GM19238 (cell line): ENCODE data around the gene PSMB3.

ENCODE experiments used
- DNase-seq: peaks from one replicate; pipeline ENCODE4 v3.0.0; 2011; ENCODE audit warnings: low spot score; ENCODE audit not compliant: insufficient read length

The PSMB3 gene

DNA sequence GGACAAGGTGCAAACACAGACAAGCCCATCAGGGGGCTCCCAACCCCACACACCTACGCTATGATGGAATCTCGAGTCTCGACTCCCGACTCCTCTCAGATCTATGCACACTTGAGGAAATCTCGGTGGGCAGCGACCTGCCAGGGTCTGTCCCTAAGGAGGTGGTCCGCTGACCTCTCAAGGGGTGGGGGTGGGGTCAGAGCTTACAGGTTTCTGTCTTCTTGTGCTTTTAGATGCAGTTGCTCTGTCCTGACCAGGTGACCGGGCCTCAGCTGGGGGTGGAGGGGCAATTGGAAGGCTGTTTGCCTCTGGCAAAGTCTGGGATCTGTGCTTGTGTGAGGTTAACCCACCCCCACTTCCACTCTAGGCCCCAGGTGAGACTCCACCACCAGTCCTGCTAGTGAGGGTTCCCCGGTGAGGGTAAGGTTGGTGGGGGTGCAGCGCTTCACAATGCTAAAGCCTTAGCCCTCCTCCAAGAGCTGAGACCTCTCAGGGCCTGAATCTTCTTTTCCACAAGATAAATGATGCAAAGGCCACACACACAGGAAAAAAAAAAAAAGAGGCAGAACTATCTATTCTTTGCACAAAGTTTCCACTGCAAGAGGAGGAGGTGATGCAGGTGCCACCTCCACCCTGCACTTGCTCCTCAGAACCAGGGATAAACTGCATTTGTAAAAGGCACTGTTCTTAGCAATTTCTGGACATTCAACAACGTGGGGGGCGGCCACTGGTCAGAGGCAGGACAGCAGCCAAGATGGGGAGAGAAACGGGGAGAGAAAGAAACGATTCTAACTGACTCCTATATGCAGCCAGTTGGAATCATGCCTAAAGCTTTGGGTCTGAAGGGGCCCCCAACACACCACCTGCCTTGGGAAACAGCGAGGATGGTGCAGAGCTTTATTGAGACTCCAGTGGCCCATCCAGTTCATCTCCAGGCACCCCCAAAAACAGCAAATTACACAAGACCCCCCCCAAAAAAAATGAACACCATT is 18.3 kb upstream of the PSMB3 start:
- no peak for DNase-seq

DNA sequence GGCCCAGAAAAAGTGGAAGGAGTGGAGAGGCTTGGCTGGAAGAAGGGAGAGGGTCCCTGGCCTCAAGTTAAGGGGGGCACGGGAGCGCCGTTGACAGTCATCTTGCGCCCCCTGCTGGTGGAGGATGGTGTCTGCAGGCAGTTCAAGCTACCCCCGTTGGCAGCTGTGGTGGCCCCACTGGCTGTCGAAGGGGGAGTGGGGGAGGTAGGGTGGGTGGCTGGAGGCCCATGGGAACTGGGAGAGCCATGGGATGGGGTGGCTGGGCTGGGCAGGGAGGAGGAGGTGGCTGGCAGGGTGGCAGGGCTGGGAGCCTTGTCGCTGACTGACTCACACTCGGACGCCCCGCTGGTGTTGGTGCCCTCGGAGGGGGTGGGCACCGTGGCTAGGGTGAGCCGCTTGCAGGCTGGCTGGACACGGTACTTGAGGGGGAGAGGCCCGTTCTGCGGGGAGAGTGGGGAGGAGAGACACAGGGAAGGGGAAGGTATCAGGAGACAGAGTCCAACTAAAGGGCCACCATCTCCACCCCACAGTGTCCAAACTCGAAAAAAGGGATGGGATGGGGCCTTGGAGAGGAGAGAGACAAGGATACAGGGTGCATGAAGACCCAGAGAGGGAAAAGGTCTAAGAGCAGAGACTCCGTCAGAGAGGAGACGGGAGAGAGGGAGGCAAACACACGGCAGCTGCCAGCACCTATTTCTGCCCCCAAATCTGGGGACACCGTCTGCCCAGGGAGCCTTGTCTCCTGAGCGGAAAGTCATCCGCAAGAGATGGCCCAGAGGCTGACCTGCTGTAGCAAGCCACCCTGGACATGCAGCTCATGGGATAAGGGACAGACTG is 17.2 kb upstream of the PSMB3 start:
- DNase-seq = peak; percentile 81

DNA sequence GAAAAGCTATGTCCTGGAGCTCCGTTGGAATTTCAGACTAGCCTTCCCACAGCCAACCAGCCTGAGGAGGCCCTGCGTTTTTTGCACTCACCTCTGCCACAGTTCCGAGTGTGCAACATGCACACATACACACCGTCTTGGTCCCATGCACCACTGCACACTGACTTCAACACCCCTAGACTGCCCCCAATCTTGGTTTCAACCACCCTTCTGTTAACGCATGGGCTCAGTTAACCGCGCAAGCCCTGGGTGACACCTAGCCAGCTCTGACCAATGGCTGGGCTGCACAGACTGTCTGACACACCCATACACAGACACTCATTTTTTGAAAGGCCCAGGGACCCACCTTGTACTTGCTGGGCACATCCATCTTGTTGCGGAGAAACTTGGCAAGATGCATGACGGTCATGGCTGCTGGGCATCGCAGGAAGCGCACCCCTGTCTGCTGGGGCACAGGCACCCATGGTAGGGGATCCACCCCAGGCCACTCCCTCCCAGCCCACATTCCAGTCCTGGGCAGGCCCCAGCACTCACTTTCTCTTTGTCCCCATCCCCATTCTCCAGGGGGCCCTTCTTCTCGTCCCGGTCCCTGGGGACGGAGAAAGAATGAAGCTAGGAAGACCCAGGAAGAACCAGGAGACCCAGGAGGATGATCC is 14.4 kb upstream of the PSMB3 start:
- no peak for DNase-seq

DNA sequence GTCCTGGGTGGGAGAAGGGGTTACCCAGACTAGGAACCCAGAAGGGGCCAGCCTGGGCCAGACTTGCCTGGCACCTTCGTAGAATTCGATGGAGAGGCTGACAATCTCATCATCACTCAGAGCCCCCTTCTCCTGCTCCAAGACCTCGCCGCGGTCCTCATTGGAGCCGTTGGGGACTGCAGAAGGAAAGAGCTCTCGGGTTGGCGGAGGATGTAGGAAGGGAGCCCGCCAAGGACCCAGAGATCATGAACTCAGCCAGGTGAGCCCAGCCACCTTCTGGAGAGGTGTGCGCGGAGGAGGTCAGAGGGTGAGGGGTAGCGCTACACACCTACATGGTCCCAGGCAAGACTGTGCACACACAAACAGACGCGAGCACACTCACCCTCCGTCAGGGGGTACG is 13.9 kb upstream of the PSMB3 start:
- no peak for DNase-seq

DNA sequence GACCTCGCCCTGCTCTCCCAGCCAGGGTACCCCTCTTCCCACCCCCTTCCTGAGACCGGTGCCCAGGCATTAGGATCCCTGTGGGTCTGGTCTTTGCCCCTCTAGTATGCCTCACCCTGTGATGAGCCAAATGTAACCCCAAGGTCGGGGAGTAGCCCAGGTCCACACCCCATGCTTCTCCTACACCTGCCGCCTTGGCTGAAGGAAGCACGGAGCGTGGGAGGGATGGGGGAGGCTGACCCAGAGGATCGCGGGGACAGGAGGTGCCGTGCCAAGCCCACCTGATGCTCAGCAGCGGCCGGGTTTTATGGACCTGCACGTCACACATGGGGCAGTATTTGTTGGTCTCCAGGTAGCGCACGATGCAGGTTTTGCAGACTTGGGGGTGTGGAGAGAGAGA is 13.2 kb upstream of the PSMB3 start:
- DNase-seq = no peak

DNA sequence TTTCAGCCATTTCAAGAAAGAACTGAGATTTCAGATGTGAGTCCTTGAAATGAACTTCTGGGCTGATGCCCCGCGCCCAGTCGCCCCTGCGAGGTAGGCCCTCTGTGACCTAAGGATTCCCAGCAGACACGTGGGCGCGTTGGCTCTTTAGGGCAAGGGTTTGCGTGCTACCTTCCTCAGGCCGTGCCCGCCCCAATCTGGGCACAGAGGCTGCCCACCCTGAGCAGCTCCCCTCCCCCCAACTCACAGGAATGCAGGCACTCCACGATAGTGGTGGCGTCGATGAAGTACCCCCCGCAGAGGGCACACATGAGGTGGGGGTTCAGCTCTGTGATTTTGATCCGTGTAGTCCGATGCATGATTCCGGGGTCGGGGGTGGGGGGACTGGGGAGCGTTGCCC is 12.5 kb upstream of the PSMB3 start:
- no peak for DNase-seq

DNA sequence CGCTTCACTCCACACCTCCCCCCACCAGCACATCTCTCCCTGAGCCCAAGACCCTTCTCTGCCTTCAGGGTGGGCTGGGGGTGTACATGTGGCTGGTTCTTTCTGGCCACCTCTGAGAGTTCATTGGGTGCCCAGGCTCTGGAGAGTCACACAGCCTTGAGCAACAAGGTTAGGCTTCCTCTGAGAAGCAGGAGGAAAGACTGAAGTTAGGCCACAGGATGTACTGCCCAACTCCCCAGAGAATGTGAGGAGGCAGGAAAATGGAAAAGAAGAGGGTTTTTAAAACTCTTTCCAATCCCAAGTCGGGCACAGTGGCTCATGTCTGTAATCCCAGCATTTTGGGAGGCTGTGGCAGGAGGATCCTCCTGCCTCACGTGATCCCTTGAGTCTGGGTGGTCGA is 11.7 kb upstream of the PSMB3 start:
- no peak for DNase-seq

DNA sequence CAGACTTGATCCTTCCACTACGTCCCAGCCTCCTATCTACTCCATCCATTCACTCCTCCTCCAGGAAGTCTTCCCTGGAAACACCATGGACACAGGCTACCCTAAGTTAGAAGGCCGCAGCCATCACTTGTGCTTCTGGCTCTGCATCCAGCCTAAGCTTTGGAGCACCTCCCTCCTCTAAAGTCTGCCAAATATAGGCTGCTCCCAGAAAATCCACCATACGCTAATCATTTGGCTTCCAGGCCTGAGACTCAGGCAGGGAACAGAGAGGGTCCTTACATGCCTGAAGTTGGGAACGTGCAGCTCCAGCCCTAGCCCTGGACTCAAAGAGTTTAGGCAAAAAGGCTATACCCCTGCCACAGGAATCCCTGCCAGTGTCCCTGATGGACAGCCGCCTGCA is 11.1 kb upstream of the PSMB3 start:
- no peak for DNase-seq

DNA sequence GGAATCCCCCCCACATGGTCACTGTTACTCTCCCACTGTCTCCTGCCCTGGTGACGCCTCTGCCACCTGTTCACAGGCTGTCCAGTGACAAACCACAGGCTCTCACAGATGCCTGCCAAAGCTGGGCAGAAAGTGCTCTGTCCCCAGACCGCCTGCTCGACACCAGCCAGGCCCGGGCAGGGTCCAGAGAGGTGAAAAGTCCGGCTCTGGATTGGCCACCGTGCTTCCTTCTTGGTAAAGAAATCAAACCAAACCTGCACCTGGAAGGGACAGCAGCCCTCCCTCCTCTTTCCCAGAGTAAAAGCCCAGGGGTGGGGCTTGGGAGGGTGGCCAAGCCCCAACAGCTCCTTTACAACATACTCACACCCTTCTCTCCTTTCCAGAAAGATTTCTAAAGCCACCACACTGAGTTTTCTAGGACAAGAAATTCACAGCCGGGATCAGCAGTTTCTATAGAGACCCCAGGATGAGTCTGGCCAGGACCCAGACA is 10.6 kb upstream of the PSMB3 start:
- no peak for DNase-seq

DNA sequence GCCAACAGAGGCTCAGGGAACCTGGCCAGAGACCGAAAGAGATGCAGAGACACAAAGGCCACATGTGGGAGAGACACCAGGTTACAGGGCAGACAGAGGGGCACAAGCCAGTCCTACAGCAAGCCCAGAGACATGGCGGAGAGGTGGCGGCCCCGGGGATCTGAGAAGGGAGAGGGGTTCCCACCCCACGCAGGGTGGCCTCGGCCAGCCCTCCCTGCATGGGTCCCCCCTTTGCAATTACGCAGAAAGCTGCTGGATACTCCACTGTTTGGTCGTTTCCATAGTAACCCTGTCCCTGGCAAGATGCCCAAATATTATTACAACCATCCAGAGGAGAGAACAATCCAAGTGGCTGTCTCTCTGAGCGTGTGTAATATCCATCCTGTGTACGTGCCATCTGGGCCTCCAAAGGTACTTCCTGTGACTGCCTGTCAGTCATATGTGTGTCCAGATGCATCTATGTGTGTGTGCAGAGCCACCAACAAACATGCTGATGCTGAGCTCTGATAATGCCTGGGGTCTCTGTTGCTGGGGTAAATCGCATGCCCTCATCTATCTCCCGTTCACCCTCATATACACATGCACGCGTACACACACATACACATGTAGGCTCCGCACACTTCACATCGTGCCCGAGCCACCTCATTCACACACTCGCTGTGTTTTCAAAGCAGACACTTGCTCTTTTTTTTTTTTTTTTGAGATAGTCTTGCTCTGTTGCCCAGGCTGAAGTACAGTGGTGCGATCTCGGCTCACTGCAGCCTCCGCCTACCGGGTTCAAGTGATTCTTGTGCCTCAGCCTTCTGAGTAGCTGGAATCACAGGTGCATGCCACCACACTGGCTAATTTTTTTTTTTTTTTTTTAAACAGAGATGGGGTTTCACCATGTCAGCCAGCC is 9.9 kb upstream of the PSMB3 start:
- no peak for DNase-seq

DNA sequence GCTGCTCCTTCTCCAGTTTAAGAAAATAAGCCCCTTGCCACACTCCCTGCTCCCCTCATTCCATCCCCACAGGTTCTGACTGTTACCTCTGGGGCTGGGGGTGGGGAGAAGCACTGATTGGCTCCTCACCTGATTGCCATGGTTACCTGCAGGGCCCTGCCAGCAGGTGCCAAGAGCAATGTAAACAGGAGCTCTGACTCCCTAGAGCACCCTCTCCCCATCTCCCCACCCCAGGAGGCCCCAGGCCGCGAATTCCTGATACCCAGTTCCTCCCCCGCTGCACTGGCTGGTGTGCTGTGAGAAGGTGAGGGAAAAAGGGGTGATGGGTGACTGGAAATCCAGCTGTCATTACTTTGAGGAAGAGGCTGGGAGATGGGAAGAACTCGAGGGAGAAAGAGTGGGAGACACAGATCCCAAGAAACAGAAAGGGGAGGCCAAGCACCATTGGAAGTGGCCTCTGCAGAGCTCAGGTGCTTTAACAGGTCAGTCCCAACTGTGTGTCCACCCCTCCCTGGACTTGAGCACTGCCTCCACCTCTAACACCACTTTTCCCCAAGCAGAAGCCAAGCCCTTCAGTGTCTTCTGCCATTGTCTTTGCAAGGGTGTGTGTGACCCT is 8.9 kb upstream of the PSMB3 start:
- no peak for DNase-seq

DNA sequence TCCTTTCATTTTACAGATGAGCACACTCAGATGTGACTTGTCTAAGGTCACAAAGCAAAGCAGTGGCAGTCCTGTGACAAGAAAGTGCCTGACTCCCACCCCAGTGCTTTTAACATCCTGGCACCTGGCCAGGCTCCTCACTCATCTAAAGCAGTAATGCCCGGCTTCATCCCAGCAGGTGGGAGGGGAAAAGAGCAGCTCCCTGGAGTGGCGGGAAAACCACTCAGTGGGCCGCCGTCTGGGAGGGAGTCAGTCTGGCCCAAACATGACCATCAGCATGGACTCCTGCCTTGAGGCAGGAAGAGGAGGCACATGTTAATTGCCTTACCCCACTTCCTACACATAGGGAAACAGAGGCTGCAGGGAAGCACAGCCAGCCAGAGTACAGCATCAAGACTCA is 7.0 kb upstream of the PSMB3 start:
- no peak for DNase-seq

DNA sequence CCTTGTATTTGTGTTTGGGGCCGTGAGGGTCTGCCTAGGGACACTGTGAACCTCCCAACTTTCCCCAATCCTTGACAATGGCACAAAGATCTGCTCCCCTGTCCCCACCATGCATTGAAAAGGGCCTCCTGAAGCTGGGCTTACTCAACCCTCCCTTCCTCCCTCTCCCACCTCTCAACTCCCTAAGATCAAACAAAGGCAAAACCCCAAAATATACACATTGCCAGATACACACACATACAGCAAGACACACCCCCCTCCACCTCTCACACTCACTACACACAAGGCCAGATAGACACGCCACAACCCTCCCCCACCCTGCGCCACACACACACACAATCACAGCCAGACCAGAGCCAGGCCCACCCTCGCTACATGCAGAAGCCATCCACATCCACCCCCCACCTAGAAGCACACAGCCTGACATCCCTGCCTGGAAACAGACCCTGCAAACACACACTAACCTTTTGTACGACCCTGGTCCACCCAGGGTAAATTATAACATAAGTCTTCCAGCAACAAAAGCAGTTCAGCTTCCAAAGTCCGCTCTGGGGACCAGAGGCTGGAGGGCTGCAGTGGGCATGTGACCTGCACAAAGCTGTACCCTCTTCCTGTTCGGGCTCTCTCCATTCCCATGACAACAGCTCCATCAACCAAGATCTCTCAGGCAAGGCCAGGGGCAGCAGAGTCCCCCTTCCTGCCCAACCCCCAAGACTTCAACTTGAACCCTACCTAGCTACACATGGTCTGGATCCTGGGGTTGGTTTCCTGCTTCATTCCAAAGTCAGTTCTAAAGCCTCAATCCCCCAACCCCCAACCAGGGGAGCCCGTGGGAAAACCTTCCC is 6.3 kb upstream of the PSMB3 start:
- DNase-seq = no peak

DNA sequence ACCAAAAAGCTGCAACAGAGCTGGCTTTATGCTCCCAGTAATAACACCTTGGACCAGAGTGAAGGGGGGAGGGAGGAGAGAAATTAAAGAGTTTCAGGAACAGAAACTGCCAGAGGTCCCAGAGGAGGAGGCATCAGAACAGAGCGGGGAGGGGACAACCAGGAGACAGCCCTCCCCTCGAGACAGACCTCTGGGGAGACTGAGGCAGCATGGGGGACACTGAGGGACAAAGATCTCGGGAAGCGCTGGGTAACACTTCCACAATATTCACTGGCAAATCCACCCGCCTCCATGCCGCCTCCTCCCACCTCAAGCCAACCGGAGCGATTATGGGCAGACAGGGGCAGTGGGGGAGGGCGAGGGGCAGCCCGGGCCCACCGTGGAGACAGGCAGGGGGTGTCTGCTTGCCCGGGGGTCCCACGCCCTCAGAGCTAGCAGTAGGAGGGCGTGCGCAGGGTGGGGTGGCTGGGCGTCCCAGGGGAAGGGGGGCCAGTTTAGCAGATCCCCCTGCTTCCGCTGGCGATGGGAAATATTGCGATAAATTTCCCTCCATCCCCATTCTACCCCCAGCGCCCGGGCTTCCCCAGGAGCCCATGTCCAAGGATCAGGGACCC is 5.6 kb upstream of the PSMB3 start:
- DNase-seq = no peak

DNA sequence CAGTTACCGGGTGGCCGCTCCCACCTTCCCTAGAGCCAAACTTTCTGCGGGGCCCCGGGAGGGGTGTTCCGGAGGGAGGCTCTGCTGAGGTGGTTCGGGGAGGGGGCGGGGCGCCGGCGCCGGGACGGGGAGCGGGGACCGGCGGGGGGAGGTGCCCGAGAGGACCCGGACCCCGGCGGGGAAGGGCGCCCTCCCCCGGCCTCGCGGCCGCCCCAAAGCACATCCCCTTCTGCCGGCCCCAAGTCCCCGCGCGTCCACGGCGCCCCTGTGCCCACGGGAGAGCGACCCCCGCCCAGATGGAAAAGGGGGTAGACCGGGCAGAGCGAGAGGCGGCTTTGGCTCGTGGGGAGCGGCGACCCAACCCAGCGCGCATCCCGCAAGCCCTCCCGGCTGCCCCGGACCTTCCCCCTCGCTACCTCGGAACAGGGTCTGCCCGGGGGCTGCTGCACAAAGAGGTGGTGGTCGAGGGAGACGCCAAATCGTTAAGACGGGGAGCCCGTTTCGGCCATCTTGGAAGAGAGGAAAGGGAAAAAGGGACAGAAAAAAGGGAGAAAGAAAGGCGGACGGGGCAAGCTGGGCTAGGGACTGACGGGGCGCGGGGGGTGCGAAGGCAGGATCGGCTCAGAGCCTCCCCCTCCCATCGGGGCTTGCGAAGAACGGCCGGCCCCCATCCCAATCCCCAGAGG is 4.9 kb upstream of the PSMB3 start:
- no peak for DNase-seq

DNA sequence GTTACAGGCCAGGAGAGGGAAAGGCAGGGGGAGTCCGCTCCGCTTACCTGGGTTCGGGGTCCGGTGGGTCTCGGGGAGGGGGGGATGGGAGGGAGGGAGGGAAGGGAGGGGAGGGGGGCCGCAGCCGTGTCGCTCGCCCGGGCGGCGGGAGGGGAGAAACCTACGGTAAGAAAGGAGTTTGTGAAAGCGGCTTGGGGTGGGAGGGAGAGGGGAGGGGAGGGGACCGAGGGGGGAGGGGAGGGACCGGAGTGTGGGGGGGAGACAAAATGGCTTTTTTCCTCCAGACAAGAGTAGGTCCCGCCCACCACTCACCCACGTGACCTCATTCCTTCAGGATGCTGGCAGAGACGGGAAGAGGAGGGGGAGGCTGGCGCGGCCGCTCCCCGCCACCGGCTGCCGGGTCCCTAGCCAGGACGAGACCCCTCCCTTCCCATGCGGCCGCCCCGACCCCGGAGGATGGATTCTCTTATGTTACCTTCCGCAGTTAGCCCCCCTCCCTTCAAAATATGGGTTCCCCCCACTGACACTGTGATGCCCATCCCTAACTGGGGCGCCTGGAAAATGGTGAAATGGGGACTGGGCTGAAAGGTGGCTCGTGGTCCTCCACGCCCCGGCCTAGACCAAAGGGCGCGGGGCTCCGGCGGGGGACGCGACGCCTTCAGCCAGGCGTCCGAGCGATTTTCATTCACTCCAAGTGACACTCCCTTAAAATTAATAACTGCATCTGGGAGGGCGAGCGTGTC is 4.2 kb upstream of the PSMB3 start, which contains the start of gene PCGF2:
PCGF2 (minus strand) TSS at position 188 of the 743 bp plus-strand sequence. CDS start 7,934 bp downstream, outside the sequence.
- no peak for DNase-seq

DNA sequence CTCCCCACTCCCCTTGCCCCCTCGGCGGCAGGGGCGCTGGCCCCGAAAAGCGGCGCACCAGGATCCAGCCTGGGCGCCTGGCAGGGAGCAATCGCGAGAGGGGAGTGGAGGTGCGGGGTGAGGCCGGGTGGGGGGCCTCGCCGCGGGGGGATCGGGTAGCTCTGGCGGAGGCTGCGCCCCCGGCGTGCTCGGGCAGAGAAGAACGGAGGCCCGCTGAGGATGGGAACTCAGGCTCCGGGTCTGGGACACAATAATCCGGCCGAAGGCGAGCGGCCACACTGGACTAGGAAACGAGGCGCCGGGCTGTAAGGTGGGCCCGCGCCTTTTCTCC is 3.7 kb upstream of the PSMB3 start:
- no peak for DNase-seq
